Parietal lobe (tissue), 1 donor: ENCODE data around the gene TMEM43. TPM values are rescaled to one million over a fixed set of nuclear protein-coding genes. Genes with fewer than 3 reads are reported as not detected.

ENCODE experiments used
- total RNA-seq: library from RNA; depleted of rRNA; stranded (reverse); fragments of >200 nt; gene quantifications from one replicate; pipeline ENCODE4 v1.2.3, GENCODE V29; 2014

The TMEM43 gene, protein sequence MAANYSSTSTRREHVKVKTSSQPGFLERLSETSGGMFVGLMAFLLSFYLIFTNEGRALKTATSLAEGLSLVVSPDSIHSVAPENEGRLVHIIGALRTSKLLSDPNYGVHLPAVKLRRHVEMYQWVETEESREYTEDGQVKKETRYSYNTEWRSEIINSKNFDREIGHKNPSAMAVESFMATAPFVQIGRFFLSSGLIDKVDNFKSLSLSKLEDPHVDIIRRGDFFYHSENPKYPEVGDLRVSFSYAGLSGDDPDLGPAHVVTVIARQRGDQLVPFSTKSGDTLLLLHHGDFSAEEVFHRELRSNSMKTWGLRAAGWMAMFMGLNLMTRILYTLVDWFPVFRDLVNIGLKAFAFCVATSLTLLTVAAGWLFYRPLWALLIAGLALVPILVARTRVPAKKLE
- 42.3 TPM for total RNA-seq

DNA sequence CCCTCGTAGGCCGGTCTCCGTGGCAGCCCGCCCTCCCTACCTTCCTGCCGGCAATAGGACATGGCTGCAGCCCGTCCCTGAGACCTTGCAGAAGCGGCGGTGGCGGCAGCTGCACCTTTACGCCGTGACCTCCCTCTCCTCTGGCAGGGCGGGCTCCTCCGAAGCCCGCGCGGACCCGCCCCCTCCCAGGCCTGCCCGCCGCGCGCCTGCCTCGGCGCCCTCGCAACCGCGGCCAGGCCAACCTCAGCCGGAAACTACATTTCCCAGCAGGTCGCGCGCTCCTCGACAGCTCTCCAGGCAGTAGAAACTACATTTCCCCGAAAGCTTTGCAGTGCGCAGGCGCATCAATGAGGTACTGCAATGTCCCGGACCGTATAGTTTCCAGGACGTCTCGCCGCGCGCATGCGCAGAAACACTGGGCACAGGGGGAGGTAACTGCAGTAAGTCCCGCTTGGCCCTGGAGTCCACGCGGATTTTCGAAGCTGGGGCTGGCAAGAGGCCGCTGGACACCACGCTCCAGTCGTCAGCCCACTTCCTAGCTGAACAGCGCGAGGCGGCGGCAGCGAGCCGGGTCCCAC lies at the start of gene TMEM43, which contains the start of gene CHCHD4:
TSS of gene TMEM43 (plus strand) at position 438 of the 578 bp plus-strand sequence. CDS start 142 bp downstream, outside the sequence.
TSS of gene CHCHD4 (minus strand) at position 256 of the 578 bp plus-strand sequence. CDS start at position 62, 194 bp downstream.

DNA sequence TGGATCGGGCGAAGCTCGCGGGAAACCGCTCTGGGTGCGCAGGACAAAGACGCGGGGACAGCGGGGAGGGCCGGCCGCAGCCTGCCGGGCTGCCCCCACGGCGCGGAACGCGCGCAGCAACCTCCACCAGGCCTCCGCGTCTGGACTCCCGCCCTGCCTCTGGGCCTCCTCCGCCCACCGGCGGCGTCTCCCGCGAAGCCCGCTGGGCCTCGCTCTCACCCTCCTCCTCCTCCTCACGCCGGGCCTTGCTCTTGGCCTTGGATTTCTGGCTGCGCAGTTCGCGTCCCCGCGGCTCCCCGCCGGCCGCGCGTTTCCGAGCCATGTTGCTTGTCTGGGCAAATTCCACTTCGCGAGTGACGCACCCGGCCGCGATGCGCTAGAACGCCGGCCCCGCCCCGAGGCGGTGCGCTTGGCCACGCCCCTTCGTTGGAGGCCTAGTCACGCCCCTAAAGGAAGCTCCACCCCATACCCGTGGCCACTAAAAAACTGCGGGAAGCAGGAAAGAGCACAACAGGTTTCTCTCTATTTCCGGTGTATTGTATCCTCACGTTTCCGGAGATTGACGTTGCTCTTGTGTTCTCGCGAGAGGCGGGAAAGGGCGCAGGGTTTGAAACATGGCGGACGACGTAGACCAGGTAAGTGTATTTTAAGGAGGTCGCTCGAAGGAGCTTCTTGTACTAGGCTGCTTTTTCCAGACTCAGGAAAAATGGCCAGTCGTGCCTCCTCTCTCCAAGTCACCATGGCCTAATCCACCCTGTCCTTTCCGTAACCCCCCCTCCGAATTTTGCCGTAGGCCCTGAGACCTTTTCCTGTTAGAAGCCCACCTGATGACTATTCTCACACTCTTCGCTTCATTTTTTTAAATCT lies 53.6 kb downstream of the TMEM43 start, which contains the start of the genes LSM3 and XPC:
TSS of gene LSM3 (plus strand) at position 571 of the 867 bp plus-strand sequence. CDS start at position 615, 44 bp downstream.
TSS of gene XPC (minus strand) at position 355 of the 867 bp plus-strand sequence. CDS start at position 322, 33 bp downstream.

Other genes with a start within 250 kb of the TMEM43 start
- gene WNT7A, start 245.0 kb upstream of the TMEM43 start, total RNA-seq = 10.6 TPM
- gene CHCHD4, start 182 bp upstream of the TMEM43 start, total RNA-seq = 9.4 TPM
- 26.3 TPM for gene XPC, start 53.5 kb downstream of the TMEM43 start, total RNA-seq
- gene LSM3, start 53.8 kb downstream of the TMEM43 start, total RNA-seq = 9.7 TPM